DMS53 treated with DMSO at 0.1 percent for 48 hours (cell line): ENCODE measurements around the gene GFRAL.

ENCODE experiments used
- DNase-seq: peaks from one replicate; lab custom pipeline; 2025; ENCODE audit not compliant: unreplicated experiment; lab: John Stamatoyannopoulos, UW

The GFRAL gene

GRCh38 chr6:55423933-55424332 lies 96.7 kb downstream of the GFRAL start:
- no peak for DNase-seq

GRCh38 chr6:55433446-55434130 lies 106.3 kb downstream of the GFRAL start:
- no peak for DNase-seq

- no peak for DNase-seq
These were observed 109.9 kb downstream of the GFRAL start for GRCh38 chr6:55437141-55437540.

GRCh38 chr6:55438203-55438602 lies 110.9 kb downstream of the GFRAL start:
- no peak for DNase-seq

GRCh38 chr6:55443238-55444134 lies 116.2 kb downstream of the GFRAL start:
- peak; percentile 26 for DNase-seq

GRCh38 chr6:55445648-55446204 lies 118.5 kb downstream of the GFRAL start:
- DNase-seq: peak; percentile 36

GRCh38 chr6:55447891-55448290 lies 120.6 kb downstream of the GFRAL start:
- DNase-seq: no peak

- no peak for DNase-seq
These were observed 121.2 kb downstream of the GFRAL start for GRCh38 chr6:55448451-55448850.

GRCh38 chr6:55449225-55449624 lies 122.0 kb downstream of the GFRAL start:
- no peak for DNase-seq

GRCh38 chr6:55450005-55450404 lies 122.7 kb downstream of the GFRAL start:
- DNase-seq: no peak
